GM12864 (cell line): Measurements from ENCODE around the gene NETO2.
"Not testable (repeated sequence)": the region's sequence is repeated elsewhere in the genome, so short reads cannot be mapped to it uniquely, and the experiment has no call there.

Source experiments
- DNase-seq: peaks from one replicate; pipeline ENCODE4 v3.0.0-alpha.2; 2011; ENCODE audit warnings: low read depth
- H3K4me3 ChIP-seq: 2 replicates; pipeline ENCODE4 v1.5.1; 2011; ENCODE audit warnings: mild to moderate bottlenecking, low read depth, low read length, control low read depth
- CTCF ChIP-seq: IDR thresholded peaks from 2 replicates; pipeline ENCODE4 v1.5.1; 2011; ENCODE audit warnings: low read depth, mild to moderate bottlenecking, moderate library complexity, low read length, control low read depth, inconsistent platforms; ENCODE audit errors: missing control alignments

NETO2 gene

GRCh38 chr16:47056688-47057629 lies 86.8 kb downstream of the NETO2 start:
- no peak for TF ChIP-seq CTCF
- H3K4me3 ChIP-seq, result no peak overlapping the region
- DNase-seq, result no peak

DNA sequence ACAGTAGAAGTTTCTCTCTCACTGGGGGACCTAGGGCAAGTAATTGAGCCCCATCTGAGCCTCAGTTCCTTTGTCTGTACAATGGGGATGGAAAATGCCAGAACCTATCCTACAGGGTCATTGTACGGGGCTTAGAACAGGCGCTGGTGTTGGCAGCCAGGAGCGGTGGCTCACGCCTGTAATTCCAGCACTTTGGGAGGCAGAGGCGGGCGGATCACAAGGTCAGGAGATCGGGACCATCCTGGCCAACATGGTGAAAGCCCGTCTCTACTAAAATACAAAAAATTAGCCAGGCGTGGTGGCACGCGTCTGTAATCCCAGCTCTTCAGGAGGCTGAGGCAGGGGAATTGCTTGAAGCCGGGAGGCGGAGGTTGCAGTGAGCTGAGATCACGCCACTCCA lies 87.7 kb downstream of the NETO2 start:
- not testable (repeated sequence) for H3K4me3 ChIP-seq, DNase-seq

- DNase-seq, result no peak
- H3K4me3 ChIP-seq, result no peak overlapping the region
- TF ChIP-seq CTCF, result no peak
Measured at GRCh38 chr16:47055136-47055885, 88.4 kb downstream of the NETO2 start.

DNA sequence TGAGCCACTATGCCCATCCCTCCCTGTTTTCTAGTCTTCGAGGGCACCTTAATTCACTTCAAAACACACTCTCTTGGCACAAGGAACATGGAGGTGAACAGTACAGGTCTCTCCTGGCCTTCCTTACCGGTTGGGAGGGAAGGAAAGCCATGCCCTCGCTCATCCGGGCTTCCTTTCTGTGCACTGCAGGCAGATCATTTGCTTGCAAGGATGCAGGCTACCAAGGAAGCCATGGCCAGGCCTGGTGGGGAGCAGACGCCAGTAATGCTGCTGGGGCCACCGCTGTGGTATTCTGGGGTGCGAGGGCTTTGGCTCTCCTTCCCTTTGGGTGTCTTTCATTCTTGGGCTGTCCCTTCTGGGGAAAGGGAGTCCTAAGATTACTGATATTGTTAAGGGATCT lies 89.4 kb downstream of the NETO2 start:
- DNase-seq, result no peak

DNA sequence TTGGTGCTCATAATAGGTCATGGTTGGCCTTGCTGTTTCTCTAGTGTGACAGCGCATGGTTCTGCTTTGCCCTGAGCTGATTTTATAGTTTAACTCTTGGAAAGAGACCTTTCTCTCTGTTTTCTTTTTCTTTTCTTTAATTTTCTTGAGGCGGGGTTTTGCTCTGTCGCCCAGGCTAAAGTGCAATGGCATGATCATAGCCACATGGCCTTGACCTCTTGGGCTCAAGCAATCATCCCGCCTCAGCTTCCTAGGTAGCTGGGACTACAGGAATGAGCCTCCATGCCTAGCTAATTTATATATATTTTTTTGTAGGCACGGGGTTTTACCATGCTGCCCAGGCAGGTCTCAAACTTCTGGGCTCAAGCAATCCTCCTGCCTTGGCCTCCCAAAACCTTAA lies 89.8 kb downstream of the NETO2 start:
- TF ChIP-seq CTCF, result no peak
- DNase-seq, result no peak
- no peak overlapping the region for H3K4me3 ChIP-seq

More for the DNA sequence above, 89.4 kb downstream of the NETO2 start:
- TF ChIP-seq CTCF, result no peak
- no peak overlapping the region for H3K4me3 ChIP-seq

DNA sequence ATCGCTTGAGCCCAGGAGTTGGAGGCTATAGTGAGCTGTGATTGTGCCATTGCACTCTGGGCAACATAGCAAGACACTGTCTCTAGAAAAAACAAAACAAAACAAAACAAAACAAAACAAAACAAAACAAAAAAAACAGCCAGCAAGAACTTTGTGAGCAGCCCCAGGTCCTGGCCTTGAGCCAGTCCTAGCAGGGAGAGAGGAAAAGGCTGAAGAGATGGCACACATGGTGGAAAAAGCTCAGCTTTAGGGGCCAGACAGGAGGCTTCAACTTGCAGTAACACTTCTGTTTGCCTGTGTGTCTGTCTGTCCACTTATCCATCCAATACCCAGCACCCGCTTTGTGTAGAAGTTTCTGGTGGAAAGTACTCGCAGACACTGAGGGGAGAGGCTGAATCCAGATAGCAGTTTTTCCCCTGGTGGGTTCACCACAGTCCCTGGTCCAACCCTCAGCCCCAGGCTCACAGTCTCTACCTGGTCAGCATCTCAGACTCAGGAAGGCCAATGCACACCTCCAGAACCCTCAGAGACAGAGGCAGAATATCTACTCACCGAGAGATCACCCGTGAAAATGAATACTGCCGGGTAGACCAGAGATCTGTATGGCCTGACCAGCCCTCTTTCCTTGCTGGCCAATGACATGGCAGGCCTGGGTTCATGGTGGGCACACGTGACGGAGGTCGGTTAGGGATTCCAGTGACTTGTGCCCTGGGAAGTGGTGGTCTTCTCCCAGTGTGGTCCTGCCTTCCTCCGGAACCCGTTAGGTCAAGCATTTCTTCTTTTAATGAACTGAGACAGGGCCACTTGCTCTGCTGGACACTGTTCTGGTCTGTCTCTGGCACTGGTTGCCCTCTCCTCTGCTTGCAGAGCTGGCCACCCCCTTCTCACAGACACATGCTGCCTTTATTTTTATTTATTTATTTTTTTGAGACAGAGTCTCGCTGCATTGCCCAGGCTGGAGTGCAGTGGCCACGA lies 90.8 kb downstream of the NETO2 start:
- no peak for DNase-seq
- no peak for TF ChIP-seq CTCF
- H3K4me3 ChIP-seq, result no peak overlapping the region
